ENCODE results near the gene PRKG1.

The PRKG1 gene

DNA sequence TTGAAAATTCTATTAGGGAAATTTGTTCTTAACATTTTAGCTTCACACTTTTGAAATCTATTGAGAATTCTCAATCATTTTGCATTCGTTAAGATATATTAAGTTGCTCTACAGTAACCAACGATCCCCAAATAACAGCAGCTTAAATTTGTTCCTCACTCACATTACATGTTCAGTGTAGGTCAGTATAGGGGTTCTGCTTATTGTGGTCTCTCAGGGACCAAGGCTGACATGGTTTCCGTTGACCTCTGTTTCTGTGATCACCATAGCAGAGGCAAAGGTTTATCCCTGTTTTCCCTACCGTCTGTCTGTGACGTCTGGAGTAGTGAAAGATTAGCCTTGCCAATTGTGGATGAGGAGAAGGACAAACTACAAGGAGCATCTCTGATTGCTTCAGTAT, 860.1 kb downstream of the PRKG1 start:
- Histone ChIP-seq H3K9me2 (replicated peaks; ENCODE audit: low read depth, low read length) (no peaks in the 10 kb centered on the region), H3K4me2 (ENCODE audit: low read depth, low read length, poor library complexity, severe bottlenecking) (no peak overlapping the region), H4K20me1 (ENCODE audit: insufficient read depth, low read length, poor library complexity, severe bottlenecking) (no peaks in the 10 kb centered on the region), H3K27me3 (ENCODE audit: insufficient read depth, low read length, poor library complexity, severe bottlenecking) (no peaks in the 10 kb centered on the region), H3K4me1 (ENCODE audit: insufficient read depth, low read length, poor library complexity, severe bottlenecking) (no peaks in the 10 kb centered on the region), H3K4me3 (ENCODE audit: low read length, poor library complexity, severe bottlenecking) (no peak overlapping the region), H2AFZ (ENCODE audit: low read length) (no peak overlapping the region), H3K9ac (ENCODE audit: low read depth, low read length, poor library complexity, severe bottlenecking) (no peak overlapping the region), H3F3A (ENCODE audit: low read depth) (no peaks in the 10 kb centered on the region), H3K79me2 (ENCODE audit: insufficient read depth, low read length) (no peaks in the 10 kb centered on the region), H3K9me3 (ENCODE audit: insufficient read depth, low read depth, low read length) (no peaks in the 10 kb centered on the region), H3K36me3 (ENCODE audit: insufficient read depth, low read length) (no peaks in the 10 kb centered on the region)
- no peak for TF ChIP-seq EZH2phosphoT487 (IDR thresholded peaks at IDR 0.05; ENCODE audit: borderline replicate concordance)
- TF ChIP-seq CTCF (conservative IDR thresholded peaks at IDR 0.05; ENCODE audit: low read length): no peak

GRCh38 chr10:51935341-51935740, 861.1 kb downstream of the PRKG1 start:
- no peak overlapping the region for H2AFZ ChIP-seq (ENCODE audit: low read length)
- TF ChIP-seq CTCF (conservative IDR thresholded peaks at IDR 0.05; ENCODE audit: low read length) (no peak), EZH2phosphoT487 (IDR thresholded peaks at IDR 0.05; ENCODE audit: borderline replicate concordance) (no peak)

GRCh38 chr10:51937308-51938140, 863.2 kb downstream of the PRKG1 start:
- TF ChIP-seq EZH2phosphoT487 (IDR thresholded peaks at IDR 0.05; ENCODE audit: borderline replicate concordance) (no peak), CTCF (conservative IDR thresholded peaks at IDR 0.05; ENCODE audit: low read length) (no peak)

More at GRCh38 chr10:51935341-51935740, 861.1 kb downstream of the PRKG1 start:
- no peaks in the 10 kb centered on the region for H4K20me1 ChIP-seq (ENCODE audit: insufficient read depth, low read length, poor library complexity, severe bottlenecking)
- H3K9me2 ChIP-seq (replicated peaks; ENCODE audit: low read depth, low read length): no peaks in the 10 kb centered on the region
- H3K4me1 ChIP-seq (ENCODE audit: insufficient read depth, low read length, poor library complexity, severe bottlenecking): no peaks in the 10 kb centered on the region
- H3K27me3 ChIP-seq (ENCODE audit: insufficient read depth, low read length, poor library complexity, severe bottlenecking): no peaks in the 10 kb centered on the region
- no peaks in the 10 kb centered on the region for H3K79me2 ChIP-seq (ENCODE audit: insufficient read depth, low read length)
- no peak overlapping the region for H3K4me3 ChIP-seq (ENCODE audit: low read length, poor library complexity, severe bottlenecking)
- H3K9ac ChIP-seq (ENCODE audit: low read depth, low read length, poor library complexity, severe bottlenecking): no peak overlapping the region
- H3K4me2 ChIP-seq (ENCODE audit: low read depth, low read length, poor library complexity, severe bottlenecking): no peak overlapping the region
- H3K9me3 ChIP-seq (ENCODE audit: insufficient read depth, low read depth, low read length): no peaks in the 10 kb centered on the region
- no peaks in the 10 kb centered on the region for H3K36me3 ChIP-seq (ENCODE audit: insufficient read depth, low read length)
- no peaks in the 10 kb centered on the region for H3F3A ChIP-seq (ENCODE audit: low read depth)

More at GRCh38 chr10:51937308-51938140, 863.2 kb downstream of the PRKG1 start:
- Histone ChIP-seq H3K79me2 (ENCODE audit: insufficient read depth, low read length) (no peaks in the 10 kb centered on the region), H3K36me3 (ENCODE audit: insufficient read depth, low read length) (no peaks in the 10 kb centered on the region), H2AFZ (ENCODE audit: low read length) (no peak overlapping the region), H3K9me3 (ENCODE audit: insufficient read depth, low read depth, low read length) (no peaks in the 10 kb centered on the region), H3K4me2 (ENCODE audit: low read depth, low read length, poor library complexity, severe bottlenecking) (no peak overlapping the region), H3K27me3 (ENCODE audit: insufficient read depth, low read length, poor library complexity, severe bottlenecking) (no peaks in the 10 kb centered on the region), H3K4me1 (ENCODE audit: insufficient read depth, low read length, poor library complexity, severe bottlenecking) (no peaks in the 10 kb centered on the region), H4K20me1 (ENCODE audit: insufficient read depth, low read length, poor library complexity, severe bottlenecking) (no peaks in the 10 kb centered on the region), H3K9me2 (replicated peaks; ENCODE audit: low read depth, low read length) (no peaks in the 10 kb centered on the region), H3F3A (ENCODE audit: low read depth) (no peaks in the 10 kb centered on the region), H3K9ac (ENCODE audit: low read depth, low read length, poor library complexity, severe bottlenecking) (no peak overlapping the region), H3K4me3 (ENCODE audit: low read length, poor library complexity, severe bottlenecking) (no peak overlapping the region)

All from Loucy (cell line).